ENCODE measurements around the gene AP3D1. TPM values are rescaled to one million over a fixed set of nuclear protein-coding genes. Genes with fewer than 3 reads are reported as not detected.

AP3D1 gene
- total RNA-seq, 1 donor from 2014 or later, result 50.9 TPM

DNA sequence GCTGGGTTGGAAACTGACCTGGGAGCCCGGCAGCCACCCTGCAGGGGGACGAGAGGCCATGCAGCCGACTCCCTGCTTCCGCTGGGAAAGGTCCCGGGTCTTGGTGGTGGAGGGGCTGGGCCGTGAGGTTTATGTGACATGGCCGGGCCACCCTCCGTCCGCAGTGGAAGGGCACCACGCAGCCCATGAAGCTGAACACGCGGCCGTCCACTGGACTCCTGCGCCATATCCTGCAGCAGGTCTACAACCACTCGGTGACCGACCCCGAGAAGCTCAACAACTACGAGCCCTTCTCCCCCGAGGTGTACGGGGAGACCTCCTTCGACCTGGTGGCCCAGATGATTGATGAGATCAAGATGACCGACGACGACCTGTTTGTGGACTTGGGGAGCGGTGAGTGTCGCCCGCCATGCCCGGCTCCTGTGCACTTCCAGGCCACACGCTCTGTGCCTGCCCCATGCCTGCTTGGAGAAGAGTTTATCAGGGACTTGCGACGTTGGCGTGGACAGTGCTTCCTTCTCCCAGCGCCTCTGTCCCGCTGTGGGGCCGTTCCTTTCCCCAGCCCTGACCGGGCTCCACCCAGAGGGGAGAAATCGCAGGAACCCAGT, 39.6 kb upstream of the AP3D1 start:
- no peaks in the 10 kb centered on the region for H3K4me1 ChIP-seq
- H3K4me2 ChIP-seq, result no peak overlapping the region
- H3K4me3 ChIP-seq, result no peak overlapping the region
- H3K79me2 ChIP-seq (ENCODE audit: low read depth), result peaks cover 6% of the 10 kb centered on the region
- no peak overlapping the region for H3K27ac ChIP-seq
- H3K9me3 Mint-ChIP-seq, result no peaks in the 10 kb centered on the region
- H3F3A ChIP-seq (ENCODE audit: low read depth), result no peaks in the 10 kb centered on the region
- no peak overlapping the region for H3K4me3 Mint-ChIP-seq
- H3K27me3 Mint-ChIP-seq (ENCODE audit: insufficient read depth, low read depth), result peaks cover 5% of the 10 kb centered on the region
- no peak for DNase-seq (ENCODE audit: low spot score)
- H3K9me3 ChIP-seq (ENCODE audit: low read depth), result no peaks in the 10 kb centered on the region
- no peaks in the 10 kb centered on the region for H3K36me3 ChIP-seq
- H3K9ac ChIP-seq, result no peak overlapping the region
- peaks cover 29% of the 10 kb centered on the region for H4K20me1 ChIP-seq (ENCODE audit: low read depth)
- H3K27ac Mint-ChIP-seq, result no peak overlapping the region
- peaks cover 9% of the 10 kb centered on the region for H3K36me3 Mint-ChIP-seq
- TF ChIP-seq EZH2phosphoT487 (IDR thresholded peaks at IDR 0.05) (no peak), EZH2 (IDR thresholded peaks at IDR 0.05) (no peak)
- TF ChIP-seq, protein P1, sequence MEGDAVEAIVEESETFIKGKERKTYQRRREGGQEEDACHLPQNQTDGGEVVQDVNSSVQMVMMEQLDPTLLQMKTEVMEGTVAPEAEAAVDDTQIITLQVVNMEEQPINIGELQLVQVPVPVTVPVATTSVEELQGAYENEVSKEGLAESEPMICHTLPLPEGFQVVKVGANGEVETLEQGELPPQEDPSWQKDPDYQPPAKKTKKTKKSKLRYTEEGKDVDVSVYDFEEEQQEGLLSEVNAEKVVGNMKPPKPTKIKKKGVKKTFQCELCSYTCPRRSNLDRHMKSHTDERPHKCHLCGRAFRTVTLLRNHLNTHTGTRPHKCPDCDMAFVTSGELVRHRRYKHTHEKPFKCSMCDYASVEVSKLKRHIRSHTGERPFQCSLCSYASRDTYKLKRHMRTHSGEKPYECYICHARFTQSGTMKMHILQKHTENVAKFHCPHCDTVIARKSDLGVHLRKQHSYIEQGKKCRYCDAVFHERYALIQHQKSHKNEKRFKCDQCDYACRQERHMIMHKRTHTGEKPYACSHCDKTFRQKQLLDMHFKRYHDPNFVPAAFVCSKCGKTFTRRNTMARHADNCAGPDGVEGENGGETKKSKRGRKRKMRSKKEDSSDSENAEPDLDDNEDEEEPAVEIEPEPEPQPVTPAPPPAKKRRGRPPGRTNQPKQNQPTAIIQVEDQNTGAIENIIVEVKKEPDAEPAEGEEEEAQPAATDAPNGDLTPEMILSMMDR (IDR thresholded peaks at IDR 0.05), result no peak
- H3K4me1 Mint-ChIP-seq, result no peaks in the 10 kb centered on the region
- no peaks in the 10 kb centered on the region for H3K27me3 ChIP-seq
- no peak overlapping the region for H2AFZ ChIP-seq (replicated peaks)

DNA sequence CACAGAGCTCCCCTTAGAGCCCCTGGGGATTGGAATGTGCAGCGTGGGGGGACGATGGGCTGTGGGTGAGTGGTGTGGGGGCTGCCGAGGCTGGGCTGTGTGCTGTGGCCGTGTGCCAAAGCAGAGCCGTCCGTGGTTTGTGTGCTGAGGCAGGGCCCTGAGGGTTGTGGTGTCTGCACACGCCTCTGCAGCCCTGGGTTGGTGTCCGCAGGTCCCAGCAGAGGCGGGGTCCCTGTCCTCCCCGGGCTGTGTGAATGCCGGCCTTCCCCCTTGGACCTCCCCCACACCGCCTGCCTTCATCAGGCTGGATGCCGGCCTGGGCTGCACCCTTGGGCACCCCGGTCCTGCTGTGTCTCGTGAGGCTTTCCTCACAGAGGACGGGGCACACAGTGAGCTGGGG, 38.5 kb upstream of the AP3D1 start:
- H3K4me1 Mint-ChIP-seq, result no peaks in the 10 kb centered on the region
- Histone ChIP-seq H3K9me3 (ENCODE audit: low read depth) (no peaks in the 10 kb centered on the region), H3F3A (ENCODE audit: low read depth) (no peaks in the 10 kb centered on the region), H3K27ac (no peak overlapping the region), H2AFZ (replicated peaks) (no peak overlapping the region), H3K9ac (no peak overlapping the region), H3K36me3 (no peaks in the 10 kb centered on the region), H3K4me1 (no peaks in the 10 kb centered on the region), H3K79me2 (ENCODE audit: low read depth) (peaks cover 13% of the 10 kb centered on the region), H3K4me3 (no peak overlapping the region), H3K4me2 (no peak overlapping the region), H3K27me3 (no peaks in the 10 kb centered on the region), H4K20me1 (ENCODE audit: low read depth) (peaks cover 33% of the 10 kb centered on the region)
- peaks cover 7% of the 10 kb centered on the region for H3K27me3 Mint-ChIP-seq (ENCODE audit: insufficient read depth, low read depth)
- DNase-seq (ENCODE audit: low spot score), result no peak
- TF ChIP-seq, protein P1 (IDR thresholded peaks at IDR 0.05), result no peak
- TF ChIP-seq EZH2phosphoT487 (IDR thresholded peaks at IDR 0.05) (no peak), EZH2 (IDR thresholded peaks at IDR 0.05) (no peak)
- H3K27ac Mint-ChIP-seq, result no peak overlapping the region
- no peaks in the 10 kb centered on the region for H3K9me3 Mint-ChIP-seq
- H3K4me3 Mint-ChIP-seq, result no peak overlapping the region
- peaks cover 13% of the 10 kb centered on the region for H3K36me3 Mint-ChIP-seq

DNA sequence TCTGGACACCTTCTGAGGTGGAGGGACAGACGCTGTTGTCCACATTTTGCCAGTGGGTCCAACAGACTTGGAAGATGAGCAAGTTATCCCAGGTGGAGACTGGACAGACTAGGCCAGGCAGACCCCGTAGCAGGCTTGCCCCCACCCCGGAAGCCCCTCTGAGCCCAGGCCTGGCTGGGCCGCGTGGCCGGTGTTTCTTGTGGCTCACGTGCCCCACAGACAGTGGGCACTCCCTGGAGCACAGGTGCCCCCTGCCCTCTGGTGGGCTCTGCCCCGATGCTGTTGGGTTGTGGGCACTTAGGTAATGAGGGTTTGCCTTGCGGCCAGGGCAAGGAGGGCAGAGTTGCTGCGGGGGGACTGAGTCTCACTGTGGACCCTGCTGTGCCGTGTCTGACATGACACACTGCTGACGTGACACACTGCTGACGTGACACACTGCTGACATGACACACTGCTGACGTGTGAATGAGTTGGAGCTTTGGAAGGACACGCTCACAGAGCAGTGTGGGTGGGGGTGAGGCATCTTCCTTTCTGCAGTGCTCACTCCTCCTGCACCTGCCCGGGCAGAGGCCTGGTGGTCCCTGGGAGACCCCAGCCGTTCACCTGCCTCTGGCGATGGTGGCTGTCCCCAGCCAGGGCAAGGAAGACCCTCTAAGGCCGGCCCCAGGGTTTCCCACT, 37.5 kb upstream of the AP3D1 start:
- Mint-ChIP-seq H3K36me3 (peaks cover 20% of the 10 kb centered on the region), H3K4me1 (peaks cover 3% of the 10 kb centered on the region), H3K9me3 (no peaks in the 10 kb centered on the region), H3K27me3 (ENCODE audit: insufficient read depth, low read depth) (peaks cover 11% of the 10 kb centered on the region), H3K4me3 (no peak overlapping the region), H3K27ac (no peak overlapping the region)
- H2AFZ ChIP-seq (replicated peaks), result no peak overlapping the region
- no peaks in the 10 kb centered on the region for H3K4me1 ChIP-seq
- H3K4me3 ChIP-seq, result no peak overlapping the region
- no peaks in the 10 kb centered on the region for H3F3A ChIP-seq (ENCODE audit: low read depth)
- no peaks in the 10 kb centered on the region for H3K9me3 ChIP-seq (ENCODE audit: low read depth)
- peaks cover 22% of the 10 kb centered on the region for H3K79me2 ChIP-seq (ENCODE audit: low read depth)
- no peaks in the 10 kb centered on the region for H3K27me3 ChIP-seq
- H4K20me1 ChIP-seq (ENCODE audit: low read depth), result peaks cover 43% of the 10 kb centered on the region
- no peak overlapping the region for H3K27ac ChIP-seq
- no peak overlapping the region for H3K4me2 ChIP-seq
- DNase-seq (ENCODE audit: low spot score), result no peak
- no peak for TF ChIP-seq EZH2phosphoT487 (IDR thresholded peaks at IDR 0.05)
- H3K36me3 ChIP-seq, result no peaks in the 10 kb centered on the region
- H3K9ac ChIP-seq, result no peak overlapping the region

DNA sequence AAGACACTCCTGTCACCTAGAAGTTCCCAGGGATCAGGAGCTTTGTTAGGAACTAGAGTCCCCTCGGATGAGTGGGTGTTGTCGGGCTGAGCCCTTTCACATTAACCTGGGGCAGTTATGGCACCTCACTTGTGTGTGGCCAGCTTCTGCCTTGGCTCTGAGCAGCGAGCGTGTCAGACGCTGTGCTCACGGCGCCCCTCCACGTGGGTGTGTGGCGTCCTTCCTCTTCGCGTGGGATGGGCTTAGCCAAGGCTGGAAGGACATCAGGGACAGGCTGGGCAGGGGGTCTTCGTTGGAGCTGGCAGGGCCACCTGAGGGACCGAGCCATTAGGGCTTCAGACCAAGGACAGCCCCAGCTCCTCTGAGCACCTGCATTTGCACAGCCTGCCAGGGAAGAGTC, 35.8 kb upstream of the AP3D1 start:
- no peaks in the 10 kb centered on the region for H3K36me3 ChIP-seq
- no peak overlapping the region for H2AFZ ChIP-seq (replicated peaks)
- H3K9me3 Mint-ChIP-seq, result no peaks in the 10 kb centered on the region
- peaks cover 58% of the 10 kb centered on the region for H4K20me1 ChIP-seq (ENCODE audit: low read depth)
- H3K4me2 ChIP-seq, result no peak overlapping the region
- peaks cover 3% of the 10 kb centered on the region for H3K4me1 Mint-ChIP-seq
- H3K4me3 Mint-ChIP-seq, result peak overlapping the region; percentile 41
- peaks cover 11% of the 10 kb centered on the region for H3K27me3 Mint-ChIP-seq (ENCODE audit: insufficient read depth, low read depth)
- no peaks in the 10 kb centered on the region for H3K9me3 ChIP-seq (ENCODE audit: low read depth)
- H3K27me3 ChIP-seq, result no peaks in the 10 kb centered on the region
- no peak overlapping the region for H3K27ac ChIP-seq
- H3K79me2 ChIP-seq (ENCODE audit: low read depth), result peaks cover 37% of the 10 kb centered on the region
- H3K4me3 ChIP-seq, result no peak overlapping the region
- TF ChIP-seq, protein P1 (IDR thresholded peaks at IDR 0.05), result no peak
- no peak for TF ChIP-seq EZH2 (IDR thresholded peaks at IDR 0.05)
- no peak for TF ChIP-seq EZH2phosphoT487 (IDR thresholded peaks at IDR 0.05)
- no peaks in the 10 kb centered on the region for H3K4me1 ChIP-seq
- H3K9ac ChIP-seq, result no peak overlapping the region
- no peaks in the 10 kb centered on the region for H3F3A ChIP-seq (ENCODE audit: low read depth)
- no peak overlapping the region for H3K27ac Mint-ChIP-seq
- no peak for DNase-seq (ENCODE audit: low spot score)
- H3K36me3 Mint-ChIP-seq, result peaks cover 12% of the 10 kb centered on the region

Measured in neural progenitor cell (in vitro differentiated cells).